Spleen (tissue), 11 donors: ENCODE measurements around the gene ATP11C. TPM values are rescaled to one million over a fixed set of nuclear protein-coding genes. Genes with fewer than 3 reads are reported as not detected.

ENCODE experiments used
- DNase-seq: peaks from one replicate; pipeline ENCODE4 v3.0.0-alpha.2; 2020
- H3K27ac ChIP-seq, 8 donors: fragments of 200-600 bp; sonication (generic) in 7 of 8; 1 replicate in 4 of 8; 2 replicates in 4 of 8; pipeline versions ENCODE4 v1.5.0 to v1.8.0; 2016 to 2021; ENCODE audit warnings: inconsistent platforms in 4 of 8, mild to moderate bottlenecking in 4 of 8, moderate library complexity in 1 of 8
- H3K27me3 ChIP-seq, 7 donors: fragments of 200-600 bp; sonication (generic) in 6 of 7; replicated peaks in 1 of 7; 1 replicate in 4 of 7; 2 replicates in 3 of 7; pipeline versions ENCODE4 v1.5.0 to v1.8.0; 2016 to 2021; ENCODE audit warnings: inconsistent platforms in 3 of 7, mild to moderate bottlenecking in 1 of 7
- H3K36me3 ChIP-seq, 6 donors: fragments of 200-600 bp; sonication (generic) in 5 of 6; 1 replicate in 4 of 6; 2 replicates in 2 of 6; pipeline versions ENCODE4 v1.5.0 to v1.8.0; 2016 to 2021; ENCODE audit warnings: inconsistent platforms in 2 of 6
- H3K4me1 ChIP-seq, 6 donors: fragments of 200-600 bp; sonication (generic) in 5 of 6; 1 replicate in 3 of 6; 2 replicates in 3 of 6; pipeline versions ENCODE4 v1.5.0 to v1.8.0; 2016 to 2021; ENCODE audit warnings: inconsistent platforms in 3 of 6
- H3K4me3 ChIP-seq, 8 donors: fragments of 200-600 bp; sonication (generic) in 7 of 8; 1 replicate in 4 of 8; 2 replicates in 4 of 8; pipeline versions ENCODE4 v1.5.0 to v1.8.0; 2016 to 2021; ENCODE audit warnings: inconsistent platforms in 4 of 8, mild to moderate bottlenecking in 4 of 8, moderate library complexity in 2 of 8
- H3K9me3 ChIP-seq, 8 donors: fragments of 200-600 bp; sonication (generic) in 7 of 8; 1 replicate in 4 of 8; 2 replicates in 4 of 8; pipeline versions ENCODE4 v1.5.0 to v1.8.0; 2016 to 2021; ENCODE audit warnings: inconsistent platforms in 4 of 8
- CTCF ChIP-seq, 11 experiments: fragments of 200-600 bp in 7 of 11; fragments of 450-650 bp in 4 of 11; sonication (generic) in 4 of 11; IDR thresholded peaks in 8 of 11; conservative IDR thresholded peaks in 3 of 11; 1 replicate in 7 of 11; 2 replicates in 4 of 11; pipeline versions ENCODE4 v1.4.0 to v1.8.0; 2016 to 2021; ENCODE audit warnings: antibody characterized with exemption in 11 of 11, inconsistent platforms in 4 of 11, mild to moderate bottlenecking in 1 of 11
- POLR2A ChIP-seq, 3 donors: fragments of 450-650 bp; IDR thresholded peaks; one replicate each; pipeline ENCODE4 v1.5.1; 2017; ENCODE audit warnings: antibody characterized with exemption in 3 of 3, mild to moderate bottlenecking in 1 of 3
- POLR2AphosphoS5 ChIP-seq, 3 donors: sonication (generic); formaldehyde crosslinking; IDR thresholded peaks; one replicate each; pipeline ENCODE4 v1.5.1; 2017; ENCODE audit warnings: antibody characterized with exemption in 3 of 3
- WGBS, 5 donors: extraction: QIAGEN DNeasy Blood & Tissue Kit in 3 of 5; methylation state at CpG; one replicate each; pipeline versions ENCODE4 v1.1.5 to v1.1.7; 2013 to 2018; 5-methylcytosine and 5-hydroxymethylcytosine counted together
- intact Hi-C: fragments of 100-400 bp; cut with DNase I; formaldehyde crosslinking; loops from one replicate; pipeline ENCODE4 v1.15.0; 2023; ENCODE audit warnings: low total_unique reads
- polyA plus RNA-seq, 3 donors: library from polyadenylated mRNA; stranded (reverse); fragments of 200-250 nt; gene quantifications; one replicate each; pipeline ENCODE4 v1.2.1, GENCODE V29; 2013
- total RNA-seq, 7 donors: library from RNA; depleted of rRNA in 3 of 7; stranded (reverse); fragments of >200 nt in 3 of 7; fragmentation: NEBNext Ultra II Directional in 4 of 7; extraction: Animal tissue kit (Norgen Biotek cat#: 25700) in 4 of 7; gene quantifications; one replicate each; pipeline versions ENCODE4 v1.1.0 to v1.2.1, GENCODE V29; 2016 to 2021
- donor health status: healthy with polysubstance abuse.
- donor health status: DM: no; HTN: no; CAD: no; lungs with moderate emphysema.
- donor health status: DM: no; HTN: no; CAD: no.
- donor health status: Bipolar disorder and iron deficiency.
- donor health status: healthy.
- donor health status: DM: no; HTN: no; CAD: no.
- donor health status: DM: yes; HTN: yes; CAD: no.

The ATP11C gene
- total and polyA plus RNA-seq, 10 donors = 6.0 to 52.2 (median 28.8) TPM

- Histone ChIP-seq H3K36me3 (peaks cover 0 to 73% (median 0%) of the 10 kb centered on the region in 6 donors), H3K27ac (no peak overlapping the region), H3K27me3 (no peaks in the 10 kb centered on the region), H3K4me1 (no peaks in the 10 kb centered on the region), H3K9me3 (no peaks in the 10 kb centered on the region), H3K4me3 (no peak overlapping the region)
- no peak for DNase-seq
- intact Hi-C loops = no loop called here
- TF ChIP-seq POLR2AphosphoS5 (IDR thresholded peaks at IDR 0.05) = no peak
- no peak for TF ChIP-seq CTCF (IDR thresholded peaks at IDR 0.05 in 8 of 11, conservative IDR thresholded peaks at IDR 0.05 in 3 of 11)
- no peak for TF ChIP-seq POLR2A (IDR thresholded peaks at IDR 0.05)
- 58 to 100% (median 90%) methylated on average over 1 of the region's 1 CpG for WGBS, 5 donors
These were observed 196.7 kb downstream of the ATP11C start for GRCh38 chrX:139736151-139736550.

- no peak overlapping the region for H3K4me3 ChIP-seq
- no peaks in the 10 kb centered on the region for H3K9me3 ChIP-seq
- no peaks in the 10 kb centered on the region for H3K27me3 ChIP-seq
- DNase-seq = no peak
- TF ChIP-seq POLR2A (IDR thresholded peaks at IDR 0.05) = no peak
- TF ChIP-seq CTCF (IDR thresholded peaks at IDR 0.05 in 8 of 11, conservative IDR thresholded peaks at IDR 0.05 in 3 of 11) = no peak
- no peak for TF ChIP-seq POLR2AphosphoS5 (IDR thresholded peaks at IDR 0.05)
- H3K27ac ChIP-seq = no peak overlapping the region
- no peaks in the 10 kb centered on the region for H3K4me1 ChIP-seq
- 92 to 100% (median 100%) methylated on average over 1 of the region's 1 CpG for WGBS, 5 donors
- intact Hi-C loops = no loop called here
- peaks cover 0 to 66% (median 0%) of the 10 kb centered on the region in 6 donors for H3K36me3 ChIP-seq
These were observed 197.9 kb downstream of the ATP11C start for GRCh38 chrX:139734996-139735395.

DNA sequence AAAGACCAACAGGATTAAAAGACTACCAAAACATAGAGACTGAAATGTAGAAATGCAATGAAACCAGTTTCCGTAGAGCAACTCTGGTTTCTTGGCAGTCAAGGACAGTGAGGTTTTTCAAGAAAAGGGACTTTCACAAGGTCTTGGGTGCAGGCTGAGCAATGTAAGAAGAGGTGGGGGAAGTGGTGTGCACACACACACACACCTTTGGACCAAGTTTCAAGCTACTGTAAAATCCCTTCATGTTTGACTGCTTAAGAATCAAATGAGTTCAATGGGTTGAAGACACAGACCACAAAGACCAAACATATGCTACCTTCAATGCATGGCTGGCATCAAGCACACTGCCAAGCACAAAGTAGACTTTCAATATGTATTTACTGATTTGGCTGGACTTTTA lies 207.1 kb downstream of the ATP11C start:
- whole genome bisulfite sequencing, 5 donors = 47 to 87% (median 69%) methylated on average over 1 of the region's 1 CpG
- DNase-seq = no peak

DNA sequence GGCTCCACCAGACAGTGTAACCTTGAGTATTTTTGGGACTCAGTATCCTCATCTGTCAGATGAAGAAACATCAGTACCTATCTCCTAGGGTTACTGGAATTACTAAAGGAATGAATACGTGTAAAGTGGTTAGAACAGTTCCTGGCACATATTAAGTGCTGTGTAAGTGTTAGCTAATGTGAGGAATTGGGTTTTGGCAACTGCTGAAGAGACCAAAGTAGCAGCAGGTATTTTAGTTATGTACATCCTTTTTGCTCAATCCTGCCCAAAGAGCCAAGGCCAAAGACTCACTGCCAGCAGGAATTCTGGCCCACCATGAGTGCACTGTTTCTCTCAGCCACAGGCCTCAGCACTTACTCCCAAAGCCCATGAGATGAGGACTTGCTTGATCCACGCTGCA lies 208.2 kb downstream of the ATP11C start:
- H3K27ac ChIP-seq = no peak overlapping the region
- DNase-seq = no peak
- no peaks in the 10 kb centered on the region for H3K27me3 ChIP-seq
- 62 to 92% (median 73%) methylated on average over 2 of the region's 2 CpGs for WGBS, 5 donors
- H3K4me3 ChIP-seq = no peak overlapping the region
- peaks cover 0 to 4% (median 0%) of the 10 kb centered on the region in 6 donors for H3K36me3 ChIP-seq
- no peaks in the 10 kb centered on the region for H3K9me3 ChIP-seq
- TF ChIP-seq POLR2AphosphoS5 (IDR thresholded peaks at IDR 0.05) (no peak), POLR2A (IDR thresholded peaks at IDR 0.05) (no peak), CTCF (IDR thresholded peaks at IDR 0.05 in 8 of 11, conservative IDR thresholded peaks at IDR 0.05 in 3 of 11) (no peak)
- intact Hi-C loops = no loop called here
- no peaks in the 10 kb centered on the region for H3K4me1 ChIP-seq

More for the DNA sequence above, 207.1 kb downstream of the ATP11C start:
- no peaks in the 10 kb centered on the region for H3K9me3 ChIP-seq
- no peak for TF ChIP-seq CTCF (IDR thresholded peaks at IDR 0.05 in 8 of 11, conservative IDR thresholded peaks at IDR 0.05 in 3 of 11)
- no peak for TF ChIP-seq POLR2AphosphoS5 (IDR thresholded peaks at IDR 0.05)
- TF ChIP-seq POLR2A (IDR thresholded peaks at IDR 0.05) = no peak
- no peak overlapping the region for H3K27ac ChIP-seq
- intact Hi-C loops = no loop called here
- H3K36me3 ChIP-seq = peaks cover 0 to 9% (median 0%) of the 10 kb centered on the region in 6 donors
- no peaks in the 10 kb centered on the region for H3K27me3 ChIP-seq
- H3K4me3 ChIP-seq = no peak overlapping the region
- H3K4me1 ChIP-seq = no peaks in the 10 kb centered on the region
